GM11168 (cell line): Measurements from ENCODE around the gene FERMT2.

Experiments used
- in situ Hi-C: fragments of 300-500 bp; cut with MboI; formaldehyde crosslinking; loops from one replicate; pipeline ENCODE4 v1.12.0; 2022; ENCODE audit warnings: low sequenced_read_pairs; ENCODE audit not compliant: unreplicated experiment

The FERMT2 gene

DNA sequence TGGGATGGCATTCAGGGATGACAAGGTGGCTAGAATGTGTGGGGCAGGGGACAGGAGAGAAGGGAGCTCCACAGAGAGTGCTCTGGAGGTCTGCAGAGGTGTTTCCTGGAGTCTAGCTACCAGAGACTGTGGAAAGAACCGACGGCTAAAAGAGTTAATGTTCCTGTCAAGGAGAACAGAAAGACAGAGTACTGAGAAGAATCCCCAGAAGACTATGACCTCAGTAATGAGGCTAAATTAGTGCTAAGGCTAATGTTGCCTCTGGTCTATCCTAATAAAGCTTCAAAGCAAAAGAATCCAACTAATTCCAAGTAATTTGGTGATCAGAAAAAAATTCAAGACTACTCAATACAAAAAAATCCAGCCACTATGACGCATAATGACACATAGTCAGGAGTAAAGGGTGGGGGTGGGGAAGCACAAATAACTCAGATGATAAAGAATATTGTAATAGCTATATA lies 44.7 kb downstream of the FERMT2 start:
- in situ Hi-C loops, result no loop called here

DNA sequence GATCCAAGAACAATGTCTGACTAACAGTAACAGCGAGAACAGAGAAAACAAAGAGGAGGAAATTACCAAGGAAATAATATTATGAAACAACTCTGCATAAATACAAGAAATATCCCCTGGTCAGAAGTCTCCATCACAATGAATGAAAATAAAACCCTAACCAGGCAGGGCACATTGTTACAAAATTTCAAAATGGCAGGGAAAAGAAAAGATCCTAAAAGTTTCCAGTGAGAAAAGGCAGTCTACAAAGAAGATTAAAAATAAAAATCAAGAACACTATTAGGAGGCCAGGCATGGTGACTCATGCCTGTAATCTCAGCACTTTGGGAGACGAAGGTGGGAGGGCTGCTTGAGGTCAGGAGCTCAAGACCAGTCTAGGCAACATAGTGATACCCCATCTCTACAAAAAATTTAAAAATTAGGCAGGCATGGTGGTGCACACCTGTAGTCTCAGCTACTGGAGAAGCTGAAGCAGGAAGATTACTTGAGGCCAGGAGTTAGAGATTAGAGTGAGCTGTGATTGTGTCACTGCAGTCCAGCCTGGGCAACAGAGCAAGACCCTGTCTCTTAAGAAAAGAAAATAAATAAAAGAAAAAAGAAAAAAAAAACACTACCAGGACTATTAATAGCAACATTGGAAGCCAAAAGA lies 47.8 kb downstream of the FERMT2 start:
- in situ Hi-C loops, result no loop called here

- in situ Hi-C loops, result no loop called here
Observed at GRCh38 chr14:52901357-52901980, 49.4 kb downstream of the FERMT2 start.

DNA sequence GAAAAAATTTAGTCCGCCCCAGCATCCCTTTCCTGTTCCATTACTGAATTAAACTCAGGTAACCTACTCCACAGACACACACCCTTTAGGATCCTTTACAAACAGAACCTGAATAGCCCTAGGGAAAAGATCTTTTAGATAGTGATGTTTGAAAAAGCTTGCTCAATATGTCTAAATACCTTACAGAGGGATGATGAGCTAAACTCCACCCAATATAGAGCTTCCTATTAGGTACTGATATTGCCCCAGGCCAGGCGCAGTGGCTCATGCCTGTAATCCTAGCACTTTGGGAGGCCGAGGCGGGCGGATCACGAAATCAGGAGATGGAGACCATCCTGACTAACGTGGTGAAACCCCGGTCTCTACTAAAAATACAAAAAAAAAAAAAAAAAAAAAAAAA lies 50.1 kb downstream of the FERMT2 start:
- in situ Hi-C loops, result no loop called here

DNA sequence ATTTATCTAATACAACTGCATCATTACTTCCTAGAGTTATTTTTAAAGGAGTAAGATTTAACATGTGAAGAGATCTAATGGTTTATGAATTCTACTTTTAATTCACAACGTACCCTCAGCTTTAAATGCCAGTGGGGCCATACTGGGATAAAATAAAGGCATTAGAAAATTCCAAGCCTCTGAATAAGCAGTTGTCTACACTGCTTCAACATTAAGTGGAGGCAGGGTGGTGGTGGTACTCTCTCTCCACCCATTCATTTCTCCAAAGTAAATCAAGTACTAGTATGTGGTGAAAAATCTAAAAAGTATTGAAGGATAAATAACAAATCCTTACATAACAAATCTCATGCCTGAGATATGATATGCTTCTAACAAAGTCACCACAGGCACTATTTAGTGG lies 52.4 kb downstream of the FERMT2 start:
- in situ Hi-C loops, result no loop called here

DNA sequence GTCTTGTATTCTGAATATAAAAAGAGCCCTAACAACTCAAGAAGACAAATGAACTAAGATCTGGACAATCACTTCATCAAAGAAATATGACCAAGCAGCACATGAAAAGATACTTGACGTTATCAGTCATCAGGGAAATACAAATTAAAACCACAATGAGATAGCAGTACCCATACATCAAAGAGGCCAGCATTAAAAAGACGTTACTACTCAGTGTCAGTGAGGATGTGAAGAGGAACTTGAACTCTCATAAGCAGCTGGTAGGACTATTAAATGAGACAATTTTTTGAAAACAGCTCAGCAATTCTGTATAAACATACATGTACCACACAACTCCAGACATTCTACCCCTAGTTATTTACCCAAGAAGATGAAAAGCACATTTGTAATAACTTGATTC lies 55.9 kb downstream of the FERMT2 start:
- in situ Hi-C loops, result no loop called here

DNA sequence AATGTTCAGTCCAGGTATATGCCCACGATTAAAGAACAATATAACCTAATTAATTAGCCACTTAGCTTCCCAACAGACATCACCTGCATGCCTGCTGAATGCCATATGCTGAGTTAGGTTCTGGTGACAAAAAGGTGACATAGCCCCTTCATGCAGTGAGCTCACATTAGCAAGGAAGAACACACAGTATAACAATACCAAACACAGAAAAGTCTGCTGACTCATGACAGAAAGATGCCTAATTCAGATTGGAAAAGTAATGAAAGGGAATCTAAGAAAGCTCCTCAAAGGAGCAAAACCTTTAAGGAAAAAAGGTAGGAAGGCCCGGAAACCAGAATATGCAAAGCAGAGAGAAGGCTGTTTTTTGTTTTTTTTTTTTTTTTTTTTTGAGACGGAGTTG lies 59.0 kb downstream of the FERMT2 start:
- in situ Hi-C loops, result no loop called here

DNA sequence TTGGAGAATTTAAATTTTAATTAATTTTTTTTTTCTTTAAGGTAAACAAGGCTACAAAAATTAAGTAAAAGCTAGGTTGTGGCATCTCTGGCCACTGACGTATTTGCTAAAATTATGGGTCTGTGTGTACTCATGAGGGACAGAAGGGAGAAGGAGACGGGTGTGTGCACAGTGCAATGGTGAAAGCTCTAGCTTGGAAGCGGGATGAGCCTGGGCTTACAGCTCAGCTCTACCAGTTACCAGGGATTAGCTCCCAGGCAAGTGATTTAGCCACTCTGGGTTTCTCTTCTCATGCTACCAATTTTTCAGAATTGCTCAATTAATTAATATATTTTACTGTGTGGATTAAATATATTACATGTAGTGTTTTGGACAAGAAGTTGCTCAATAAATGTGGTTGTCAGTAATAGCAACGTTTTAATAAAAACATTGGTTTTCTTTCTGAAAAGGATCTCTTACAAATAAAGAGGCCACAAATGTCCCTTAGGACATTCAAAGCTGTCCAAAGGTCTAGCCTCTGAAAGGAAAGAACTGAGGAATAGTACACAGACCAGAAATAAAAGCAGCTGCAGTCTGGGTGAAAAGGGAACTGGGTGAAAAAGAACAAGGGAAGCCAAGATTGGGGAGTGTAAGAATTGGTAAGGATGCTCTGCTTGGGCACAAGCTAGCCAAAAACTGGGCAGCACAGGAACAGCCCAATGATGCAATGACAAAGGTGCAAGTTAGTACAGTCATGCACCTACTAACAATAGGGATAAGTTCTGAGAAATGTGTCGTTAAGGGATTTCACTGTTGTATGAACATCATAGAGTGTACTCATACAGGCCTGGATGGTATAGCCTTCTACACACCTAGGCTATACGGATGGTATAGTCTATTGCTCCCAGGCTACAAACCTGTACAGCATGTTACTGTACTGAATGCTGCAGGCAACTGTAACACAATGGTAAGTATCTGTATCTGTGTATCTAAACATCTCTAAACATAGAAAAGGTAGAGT lies 61.7 kb downstream of the FERMT2 start:
- in situ Hi-C loops, result no loop called here

- in situ Hi-C loops, result no loop called here
Observed at GRCh38 chr14:52888159-52888558, 62.7 kb downstream of the FERMT2 start.

DNA sequence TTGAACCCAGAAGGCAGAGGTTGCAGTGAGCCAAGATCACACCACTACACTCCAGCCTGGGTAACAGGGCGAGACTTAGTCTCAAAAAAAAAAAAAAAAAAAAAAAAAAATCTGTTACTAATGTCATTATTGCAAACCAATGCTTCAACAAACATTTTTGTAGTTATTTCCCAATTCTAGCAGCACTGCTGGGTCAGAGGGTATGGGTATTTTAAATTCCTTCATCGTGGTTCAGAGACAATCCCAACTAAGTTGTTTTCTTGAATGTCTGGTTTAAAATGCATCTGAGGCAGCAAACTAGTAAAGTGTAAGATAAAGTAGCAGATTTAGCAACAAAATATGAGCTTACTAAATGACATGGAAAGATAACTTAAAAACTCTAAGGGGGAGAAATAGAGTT lies 65.6 kb downstream of the FERMT2 start:
- in situ Hi-C loops, result no loop called here

DNA sequence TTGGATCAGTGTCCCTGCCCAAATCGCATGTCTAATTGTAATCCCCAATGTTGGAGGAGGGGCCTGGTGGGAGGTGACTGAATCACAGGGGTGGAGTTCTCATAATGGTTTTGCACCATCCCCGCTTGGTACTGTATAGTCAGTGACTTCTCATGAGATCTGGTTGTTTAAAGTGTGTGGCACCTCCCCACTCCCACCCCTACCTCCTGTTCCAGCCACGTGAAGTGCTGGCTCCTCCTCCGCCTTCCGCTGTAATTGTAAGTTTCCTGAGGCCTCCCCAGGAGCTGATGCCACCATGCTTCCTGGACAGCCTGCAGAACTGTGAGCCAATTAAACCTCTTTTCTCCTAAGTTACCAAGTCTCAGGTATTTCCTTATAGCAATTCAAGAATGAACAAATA lies 67.2 kb downstream of the FERMT2 start:
- in situ Hi-C loops, result no loop called here

- in situ Hi-C loops, result no loop called here
Observed at GRCh38 chr14:52882824-52883223, 68.0 kb downstream of the FERMT2 start.

DNA sequence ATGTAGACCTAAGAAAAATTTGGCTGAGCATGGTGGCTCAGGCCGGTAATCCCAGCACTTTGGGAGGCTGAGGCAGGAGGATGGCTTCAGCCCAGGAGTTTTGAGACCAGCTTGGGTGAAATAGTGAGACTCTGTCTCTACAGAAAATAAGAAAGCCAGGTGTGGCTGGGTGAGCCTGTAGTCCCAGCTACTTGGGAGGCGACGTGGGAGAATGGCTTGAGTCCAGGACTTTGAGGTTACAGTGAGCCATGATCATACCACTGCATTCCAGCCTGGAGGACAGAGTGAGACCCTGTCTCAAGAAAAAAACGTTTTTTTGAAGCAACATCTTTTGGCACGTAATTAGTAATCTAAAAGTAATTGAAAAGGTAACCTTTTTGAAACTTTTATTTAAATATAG lies 70.9 kb downstream of the FERMT2 start:
- in situ Hi-C loops, result no loop called here

DNA sequence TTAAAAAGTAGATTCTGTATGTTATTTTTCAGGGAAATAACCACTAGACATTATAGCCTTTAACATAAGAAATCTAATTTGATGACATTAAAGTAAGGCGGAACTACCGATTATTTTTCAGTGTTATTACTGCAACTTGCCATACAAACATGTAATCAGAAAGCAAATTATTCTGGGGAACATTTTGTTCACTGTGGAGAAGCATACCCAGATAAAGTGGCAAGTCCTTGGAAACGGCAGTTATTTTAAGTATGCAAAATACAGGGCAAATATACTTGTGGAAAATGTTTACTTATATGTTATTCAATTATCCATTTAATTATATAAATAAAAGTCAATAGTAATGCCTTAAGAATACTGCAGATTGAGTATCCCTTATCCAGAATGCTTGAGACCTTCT lies 71.9 kb downstream of the FERMT2 start:
- in situ Hi-C loops, result no loop called here

GRCh38 chr14:52878469-52878868 lies 72.4 kb downstream of the FERMT2 start:
- in situ Hi-C loops, result no loop called here

DNA sequence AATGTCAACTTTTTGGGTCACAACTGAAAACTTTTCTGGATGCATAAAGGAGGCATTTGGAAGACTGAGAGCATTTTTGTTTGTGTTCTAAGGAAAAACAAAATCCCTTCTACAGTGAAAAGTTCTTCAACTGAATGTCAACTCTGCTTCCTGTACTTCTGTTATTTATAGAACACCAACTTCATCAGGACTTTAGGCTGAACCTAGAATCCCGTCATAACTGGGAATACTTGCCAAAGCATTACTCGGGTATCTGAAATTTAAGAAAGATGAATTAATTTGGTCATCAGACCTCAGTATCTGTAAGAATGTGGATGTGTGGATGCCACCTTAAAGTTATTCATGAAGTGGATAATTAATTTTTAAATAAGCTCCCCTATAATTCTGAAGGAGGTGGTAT lies 73.2 kb downstream of the FERMT2 start:
- in situ Hi-C loops, result no loop called here

DNA sequence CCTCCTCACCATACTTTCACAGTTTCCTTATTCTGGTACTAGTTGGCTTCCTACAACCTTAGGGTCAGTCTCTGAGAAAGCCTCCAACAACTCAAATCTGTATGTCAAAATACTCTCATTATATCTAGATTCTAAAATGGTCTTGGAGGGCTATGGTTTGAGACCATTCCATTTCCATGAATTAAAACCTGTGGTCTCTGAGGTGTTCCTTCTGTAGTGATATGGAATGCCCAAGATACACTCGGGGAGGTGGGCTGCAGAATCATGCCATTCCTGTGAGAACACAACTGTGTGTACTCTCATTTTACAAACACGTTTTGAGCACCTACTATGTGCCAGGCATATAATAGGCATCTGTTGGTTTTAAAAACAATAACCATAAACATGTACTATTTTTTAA lies 74.0 kb downstream of the FERMT2 start:
- in situ Hi-C loops, result no loop called here

DNA sequence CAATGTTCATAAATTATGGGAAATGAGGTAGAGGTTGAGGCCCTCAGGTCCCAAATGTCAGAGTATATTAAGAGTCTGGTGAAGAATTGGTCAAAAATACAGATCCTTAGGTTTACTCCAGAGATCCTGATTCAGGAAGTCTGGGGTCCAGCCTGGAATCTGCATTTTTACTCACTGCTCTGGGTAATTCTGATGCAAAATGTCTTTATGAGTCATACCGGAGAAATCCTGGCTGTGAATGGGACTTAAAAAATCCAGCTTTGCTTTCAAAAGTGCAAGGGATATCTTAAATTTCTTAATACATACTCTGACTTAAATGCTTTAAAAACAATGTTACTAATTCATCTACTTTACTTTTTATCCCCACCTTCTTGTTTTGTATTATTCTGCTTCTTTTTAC lies 74.5 kb downstream of the FERMT2 start:
- in situ Hi-C loops, result no loop called here

- in situ Hi-C loops, result no loop called here
Observed at GRCh38 chr14:52875707-52876106, 75.1 kb downstream of the FERMT2 start.

DNA sequence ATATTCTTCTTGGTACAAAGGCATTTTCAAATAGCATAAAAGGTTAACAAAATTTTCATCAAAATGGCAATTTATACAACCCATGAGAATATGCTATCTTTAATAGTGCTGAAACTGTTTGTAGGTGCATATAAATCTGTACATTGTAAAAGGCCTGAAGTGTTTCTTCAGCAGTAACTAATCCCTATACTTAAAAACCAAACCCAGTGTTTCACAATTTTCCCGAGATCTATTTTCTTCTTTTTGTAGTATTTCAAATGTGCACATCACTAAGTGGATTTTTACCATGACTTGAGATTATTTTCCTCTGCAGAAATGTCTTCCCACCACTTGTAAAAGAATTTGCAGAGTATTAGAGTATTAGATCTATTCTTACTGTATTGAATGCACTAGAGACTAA lies 76.5 kb downstream of the FERMT2 start:
- in situ Hi-C loops, result no loop called here

DNA sequence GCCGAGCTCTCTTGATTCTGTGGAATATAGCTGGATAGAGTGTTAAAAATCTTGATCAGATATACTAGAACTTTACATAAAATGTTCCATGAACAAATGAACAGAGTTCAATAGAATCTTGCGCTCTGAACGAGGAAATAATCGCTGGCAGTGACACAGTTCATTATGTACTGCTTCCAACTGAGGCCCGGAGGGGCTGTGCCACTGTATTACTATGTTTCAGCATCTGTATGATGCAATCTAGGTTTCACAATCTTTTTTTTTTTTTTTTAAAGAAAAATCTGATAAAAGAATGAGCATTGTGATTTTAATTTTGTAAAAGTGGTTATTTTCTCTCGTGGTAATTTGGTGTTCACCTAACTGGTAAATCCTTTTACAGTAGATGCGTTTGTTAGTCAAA lies 77.2 kb downstream of the FERMT2 start:
- in situ Hi-C loops, result no loop called here
